Fibroblast of mammary gland (primary cell): Measurements from ENCODE around the gene GTF2IRD1.

ENCODE experiments used
- DNase-seq: peaks from one replicate; pipeline ENCODE4 v3.0.0-alpha.2; 2010; ENCODE audit warnings: low read depth
- H3K4me3 ChIP-seq: 2 replicates; pipeline ENCODE4 v1.5.1; 2011; ENCODE audit warnings: low read depth, mild to moderate bottlenecking, low read length, moderate library complexity; ENCODE audit not compliant: control insufficient read depth
- CTCF ChIP-seq: conservative IDR thresholded peaks from 2 replicates; pipeline ENCODE4 v1.5.1; 2011; ENCODE audit warnings: low read depth, low read length, inconsistent platforms; ENCODE audit not compliant: control insufficient read depth, insufficient read depth

The GTF2IRD1 gene

DNA sequence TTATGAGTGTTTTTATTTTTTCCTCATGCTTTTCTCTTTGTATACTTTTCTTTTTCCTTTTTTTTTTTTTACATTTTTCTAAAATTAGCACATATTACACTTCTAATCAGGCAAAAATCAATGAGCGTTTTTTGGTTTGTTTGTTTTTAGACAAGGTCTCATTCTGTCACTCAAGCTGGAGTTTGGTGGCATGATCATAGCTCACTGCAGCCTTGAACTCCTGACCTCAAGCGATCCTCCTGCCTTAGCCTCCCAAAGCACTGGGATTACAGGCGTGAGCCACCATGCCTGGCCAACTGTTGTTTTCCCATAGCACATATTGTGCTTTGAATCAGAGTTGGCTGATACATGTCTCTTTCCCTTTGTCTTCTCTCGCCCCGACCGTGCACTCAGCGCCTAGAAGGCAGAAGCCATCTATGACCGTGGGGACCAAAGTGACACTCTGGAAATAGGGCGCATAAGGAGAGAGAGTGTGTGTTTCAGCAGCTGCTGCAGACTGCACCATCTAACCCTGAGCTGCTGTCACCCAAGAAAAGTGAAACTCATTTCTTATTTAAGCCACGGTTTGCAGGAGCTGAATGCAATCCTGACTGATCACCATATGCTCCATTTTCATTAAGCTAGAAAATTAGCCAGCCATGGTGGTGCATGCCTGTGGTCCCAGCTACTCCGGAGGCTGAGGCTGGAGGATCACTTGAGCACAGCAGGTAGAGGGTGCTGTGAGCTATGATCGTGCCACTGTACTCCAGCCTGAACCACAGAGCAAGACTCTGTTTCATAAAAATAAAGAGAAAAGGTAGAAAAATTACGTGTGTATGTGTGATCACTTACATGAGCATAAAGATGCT is 162.5 kb downstream of the GTF2IRD1 start:
- TF ChIP-seq CTCF: no peak
- DNase-seq: no peak
- no peak overlapping the region for H3K4me3 ChIP-seq

DNA sequence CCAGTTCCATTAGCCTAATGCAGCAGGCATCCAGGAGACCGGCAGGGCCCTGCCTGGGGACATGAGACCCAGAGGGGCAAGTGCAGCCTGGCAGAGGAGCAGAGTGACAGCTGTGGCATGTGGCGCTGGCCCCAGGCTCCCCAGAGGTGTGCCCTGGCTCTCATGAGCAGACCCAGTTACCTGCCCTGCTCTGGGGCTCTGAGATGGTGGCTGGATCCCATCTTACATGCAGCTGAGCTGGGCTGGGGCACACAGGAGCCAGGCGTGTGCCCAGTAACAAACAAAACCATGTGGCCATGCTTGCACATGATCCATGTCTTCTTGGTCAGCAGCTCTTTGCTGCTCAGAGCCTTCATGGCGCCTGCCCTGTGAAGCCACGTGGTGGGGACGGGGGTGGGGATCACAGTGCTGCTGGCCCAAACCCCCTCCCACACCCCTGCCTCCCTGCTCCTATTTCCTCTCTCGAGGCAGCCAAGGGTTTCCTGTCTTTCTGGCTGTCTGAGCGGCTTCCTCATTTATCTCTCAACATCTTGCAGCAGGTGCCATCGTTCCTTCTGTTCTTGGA is 163.6 kb downstream of the GTF2IRD1 start:
- DNase-seq: no peak
- H3K4me3 ChIP-seq: no peak overlapping the region
- no peak for TF ChIP-seq CTCF

DNA sequence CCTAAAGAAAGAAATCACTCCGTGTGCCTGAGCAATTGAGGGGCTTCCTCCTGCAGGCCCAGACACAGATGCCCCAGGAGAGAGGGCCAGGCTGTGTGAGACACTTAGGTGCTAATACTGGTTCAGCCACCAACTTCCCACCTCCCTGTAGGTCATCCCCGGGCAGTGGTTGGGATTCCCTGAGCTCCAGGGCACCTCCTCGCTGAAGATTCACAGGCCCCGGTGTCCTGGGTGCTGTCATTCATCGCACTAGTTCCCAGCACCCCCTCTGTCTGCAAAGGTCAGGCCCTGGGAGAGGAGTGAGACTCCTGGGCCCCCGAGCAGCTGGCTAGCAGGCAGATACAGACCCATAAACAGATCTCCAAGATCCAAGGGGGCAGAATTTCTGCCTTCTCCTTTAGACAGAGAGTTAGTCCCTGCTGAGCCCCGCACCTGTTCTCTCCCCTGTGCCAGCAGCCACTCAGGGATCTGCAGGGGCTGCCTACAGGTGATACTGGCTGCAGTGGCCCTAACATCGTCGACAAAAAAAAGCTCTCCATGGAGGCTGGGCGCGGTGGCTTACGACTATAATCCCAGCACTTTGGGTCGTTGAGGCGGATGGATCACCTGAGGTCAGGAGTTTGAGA is 165.6 kb downstream of the GTF2IRD1 start:
- no peak for DNase-seq
- TF ChIP-seq CTCF: no peak

DNA sequence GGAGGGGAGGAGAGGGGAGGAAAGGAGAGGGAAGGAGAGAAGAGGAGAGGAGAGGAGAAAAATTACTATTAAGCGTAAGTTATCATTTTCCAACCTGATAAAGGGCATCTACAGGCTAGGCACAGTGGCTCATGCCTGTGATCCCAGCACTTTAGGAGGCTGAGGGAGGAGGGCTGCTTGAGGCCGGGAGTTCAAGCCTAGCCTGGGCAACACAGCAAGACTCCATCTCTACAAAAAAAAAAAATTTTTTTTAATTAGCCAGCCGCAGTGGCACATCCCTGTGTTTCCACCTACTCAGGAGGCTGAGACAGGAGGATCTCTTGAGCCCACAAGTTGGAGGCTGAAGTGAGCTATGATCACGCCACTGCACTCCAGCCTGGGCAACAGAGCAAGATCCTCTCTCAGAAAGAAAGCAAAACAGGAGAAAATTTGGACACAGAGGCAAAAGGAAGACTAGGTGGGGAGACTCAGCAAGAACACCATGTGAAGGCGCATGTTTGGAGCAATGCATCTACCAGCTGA is 168.6 kb downstream of the GTF2IRD1 start:
- no peak for DNase-seq
- no peak for TF ChIP-seq CTCF
- H3K4me3 ChIP-seq: no peak overlapping the region

More for the DNA sequence above, 165.6 kb downstream of the GTF2IRD1 start:
- H3K4me3 ChIP-seq: no peak overlapping the region

DNA sequence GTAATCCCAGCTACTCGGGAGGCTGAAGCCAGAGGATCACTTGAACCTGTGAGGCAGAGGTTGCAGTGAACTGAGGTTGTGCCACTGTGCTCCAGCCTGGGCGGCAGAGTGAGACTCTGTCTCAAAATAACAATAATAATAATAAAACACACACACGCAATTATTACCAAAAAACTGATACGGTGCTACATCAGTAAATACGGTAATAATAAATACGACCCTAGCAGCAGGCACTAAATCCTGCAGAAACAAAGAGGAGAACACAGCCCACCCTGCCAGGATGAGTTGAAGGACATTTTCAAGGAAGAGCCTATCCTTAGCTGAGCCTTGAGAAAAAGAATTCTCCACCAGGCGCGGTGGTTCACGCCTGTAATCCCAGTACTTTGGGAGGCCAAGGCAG is 169.4 kb downstream of the GTF2IRD1 start:
- no peak for TF ChIP-seq CTCF
- DNase-seq: no peak
- no peak overlapping the region for H3K4me3 ChIP-seq

- no peak overlapping the region for H3K4me3 ChIP-seq
- DNase-seq: peak; percentile 73
These were observed 171.7 kb downstream of the GTF2IRD1 start for GRCh38 chr7:74625446-74625845.

More at GRCh38 chr7:74625446-74625845, 171.7 kb downstream of the GTF2IRD1 start:
- peak; percentile 36 for TF ChIP-seq CTCF
